Measurements from ENCODE around the gene GPX2.

GRCh38 chr14:64973826-64974225 is 31.3 kb upstream of the GPX2 start:
- TF ChIP-seq CTCF (IDR thresholded peaks at IDR 0.05; ENCODE audit: borderline replicate concordance, extremely low read depth, low read length, poor library complexity, severe bottlenecking): no peak
- no peak for TF ChIP-seq EZH2 (IDR thresholded peaks at IDR 0.05; ENCODE audit: borderline replicate concordance, low read depth, low read length, severe bottlenecking)

Data from DND-41 (cell line).